Activated naive CD8-positive, alpha-beta T cell treated with anti-CD3 and anti-CD28 coated beads, Interleukin-2, amount 50 U/mL, for 16 hours (primary cell): ENCODE results near the gene KLHL18.
"Not testable (repeated sequence)": the region's sequence is repeated elsewhere in the genome, so short reads cannot be mapped to it uniquely, and the experiment has no call there.

Experiments
- DNase-seq: peaks from one replicate; pipeline ENCODE4 v3.0.0-alpha.2; 2020; ENCODE audit warnings: low read depth, low spot score

Gene KLHL18

GRCh38 chr3:47313341-47314055 lies 30.8 kb downstream of the KLHL18 start:
- no peak for DNase-seq

GRCh38 chr3:47314056-47314764 lies 31.5 kb downstream of the KLHL18 start:
- DNase-seq: no peak

DNA sequence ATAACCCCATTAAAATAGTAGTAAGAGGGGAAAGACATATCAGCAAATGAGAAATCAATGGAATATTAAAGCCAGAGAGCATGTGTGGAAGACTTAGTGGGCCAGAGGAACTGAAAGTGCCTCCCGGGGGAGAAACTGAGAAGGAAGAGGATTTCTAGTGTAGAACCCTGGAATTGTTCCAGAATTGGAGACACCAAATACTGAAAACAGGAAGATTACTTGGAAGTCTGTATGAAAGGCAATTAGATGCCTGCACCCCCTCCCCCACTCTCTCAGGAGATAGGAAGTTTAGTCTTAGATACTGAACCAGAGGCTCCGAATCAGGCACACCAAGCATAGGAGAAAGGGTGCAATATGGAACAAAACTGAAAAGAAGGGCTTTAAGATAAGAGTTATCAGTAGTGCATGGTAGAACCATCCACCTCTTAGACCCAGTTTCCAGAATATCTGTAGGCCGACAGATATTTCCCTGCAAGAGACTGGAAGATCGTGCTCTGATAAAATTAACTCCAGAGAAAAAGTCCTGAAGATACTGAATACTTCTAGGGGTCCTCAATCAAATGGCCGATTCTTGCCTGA lies 32.4 kb downstream of the KLHL18 start:
- DNase-seq: no peak

GRCh38 chr3:47316151-47316550 lies 33.4 kb downstream of the KLHL18 start:
- not testable (repeated sequence) for DNase-seq

DNA sequence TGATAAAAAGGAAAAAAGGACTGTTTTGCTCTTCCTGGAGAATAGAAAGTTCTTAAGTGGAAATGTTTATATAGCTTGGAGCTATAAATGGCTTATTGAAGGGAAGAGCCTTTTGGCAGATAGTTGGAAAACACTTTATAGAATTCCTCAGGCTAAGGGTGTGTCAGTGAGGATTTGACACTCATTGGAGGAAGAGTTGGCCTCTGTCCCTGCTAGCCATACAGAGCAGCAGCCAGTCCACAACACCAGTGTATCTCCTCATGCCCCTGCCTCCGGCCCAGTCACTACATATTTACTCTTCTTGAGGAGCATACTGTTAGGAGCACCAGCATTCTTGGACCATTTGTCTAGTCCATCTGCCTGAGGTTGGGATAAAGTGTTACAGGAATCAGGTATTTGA lies 36.2 kb downstream of the KLHL18 start:
- DNase-seq: no peak

DNA sequence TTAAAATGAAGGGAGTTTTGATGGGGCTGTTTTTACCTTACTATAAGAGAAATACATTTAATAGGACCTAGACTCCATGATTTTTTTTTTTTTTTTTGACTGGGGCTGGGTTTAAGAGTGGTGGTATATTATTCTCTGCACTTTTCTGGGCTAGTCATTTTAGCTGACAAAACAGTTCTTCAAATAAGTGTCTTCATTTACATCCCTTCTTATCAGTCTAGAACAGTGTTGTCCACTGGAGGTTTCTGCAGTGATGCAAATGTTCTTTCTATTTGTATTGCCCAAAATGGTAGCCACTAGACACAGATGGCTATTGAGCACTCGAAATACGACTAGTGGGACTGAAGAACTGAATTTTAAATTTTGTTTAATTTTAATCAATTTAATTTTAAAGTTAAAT lies 37.2 kb downstream of the KLHL18 start:
- DNase-seq: no peak

DNA sequence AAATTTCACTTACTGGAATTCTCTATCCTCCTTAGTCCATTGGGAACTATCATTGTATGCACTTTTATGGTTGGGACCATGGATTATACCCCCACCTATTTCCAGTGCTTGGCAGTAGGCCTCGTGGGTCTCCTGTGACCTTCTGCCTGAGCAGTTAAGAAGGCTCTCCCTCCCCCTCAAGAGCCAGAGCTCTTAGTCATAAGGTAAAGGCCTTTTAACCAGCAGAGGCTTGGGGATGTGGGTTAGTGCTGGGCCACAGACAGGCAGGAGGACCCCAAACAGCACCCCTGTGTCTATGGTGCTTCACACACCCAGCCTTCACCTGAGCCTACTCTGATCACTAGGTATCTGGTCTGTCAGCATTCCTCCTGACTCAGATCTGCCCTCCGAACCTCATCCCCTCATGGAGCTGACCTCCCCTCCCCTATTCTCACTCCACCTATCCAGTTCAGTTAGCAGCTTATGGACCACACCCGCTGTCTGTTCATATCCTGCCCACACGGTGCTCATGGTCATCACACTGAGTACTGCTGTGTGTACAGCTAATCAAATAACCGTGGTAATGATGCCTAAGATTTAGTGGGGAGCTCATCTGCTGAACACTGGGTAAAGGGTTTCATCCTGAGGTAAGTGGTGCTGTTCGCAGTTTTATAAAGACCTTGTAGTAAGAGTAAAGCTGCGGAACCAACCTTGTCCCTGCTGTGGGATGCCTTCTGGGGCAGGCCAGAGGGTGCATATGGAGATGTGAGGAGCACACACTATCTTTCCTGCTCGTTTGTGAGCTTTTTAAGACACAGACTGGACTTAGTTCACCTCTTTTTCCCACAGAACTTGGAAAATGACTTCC lies 40.9 kb downstream of the KLHL18 start:
- no peak for DNase-seq

- no peak for DNase-seq
Observed at GRCh38 chr3:47324278-47324865, 41.6 kb downstream of the KLHL18 start.

DNA sequence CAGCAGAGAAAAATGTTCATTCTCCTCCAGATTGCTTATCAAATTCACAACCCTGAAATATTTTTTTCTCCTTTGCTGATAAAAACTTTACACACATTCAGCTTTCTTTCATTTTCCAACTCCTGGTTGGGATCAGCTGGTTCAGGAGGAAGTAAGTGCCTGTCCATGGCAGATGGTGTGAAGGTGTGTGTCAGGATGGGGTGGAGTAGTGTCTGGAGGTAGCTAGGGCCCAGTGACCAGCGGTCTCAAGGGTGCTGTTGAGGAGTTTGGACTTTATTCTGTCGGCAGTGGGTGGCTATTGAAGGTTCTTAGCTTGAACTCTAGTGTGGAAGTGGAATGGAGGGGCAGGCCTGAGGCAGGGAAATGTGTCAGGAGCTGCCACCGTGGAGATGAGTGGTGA lies 51.2 kb downstream of the KLHL18 start:
- DNase-seq: no peak

- no peak for DNase-seq
Observed at GRCh38 chr3:47337656-47338055, 54.9 kb downstream of the KLHL18 start.

DNA sequence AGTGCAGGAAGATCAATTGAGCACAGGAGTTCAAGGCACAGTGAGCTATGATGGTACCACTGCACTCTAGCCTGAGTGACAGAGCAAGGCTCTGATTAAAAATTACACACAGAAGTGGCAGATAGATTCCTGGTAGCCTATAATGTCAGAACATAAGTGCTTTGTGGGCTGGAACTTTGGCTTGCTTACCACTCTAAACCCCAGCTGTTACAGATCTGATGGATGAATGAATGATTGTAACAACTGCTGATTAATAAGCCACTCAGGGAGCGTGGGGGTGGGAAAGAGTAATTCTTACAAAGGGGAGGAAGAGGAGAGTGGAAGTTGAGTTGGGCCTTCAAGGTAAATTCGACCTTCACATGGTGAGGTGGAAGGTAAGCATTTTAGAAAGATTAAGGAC lies 57.2 kb downstream of the KLHL18 start:
- no peak for DNase-seq

- DNase-seq: no peak
Observed at GRCh38 chr3:47340866-47341265, 58.1 kb downstream of the KLHL18 start.

GRCh38 chr3:47342151-47342550 lies 59.4 kb downstream of the KLHL18 start:
- no peak for DNase-seq

GRCh38 chr3:47342812-47343211 lies 60.1 kb downstream of the KLHL18 start:
- no peak for DNase-seq

GRCh38 chr3:47343471-47343971 lies 60.8 kb downstream of the KLHL18 start:
- no peak for DNase-seq

DNA sequence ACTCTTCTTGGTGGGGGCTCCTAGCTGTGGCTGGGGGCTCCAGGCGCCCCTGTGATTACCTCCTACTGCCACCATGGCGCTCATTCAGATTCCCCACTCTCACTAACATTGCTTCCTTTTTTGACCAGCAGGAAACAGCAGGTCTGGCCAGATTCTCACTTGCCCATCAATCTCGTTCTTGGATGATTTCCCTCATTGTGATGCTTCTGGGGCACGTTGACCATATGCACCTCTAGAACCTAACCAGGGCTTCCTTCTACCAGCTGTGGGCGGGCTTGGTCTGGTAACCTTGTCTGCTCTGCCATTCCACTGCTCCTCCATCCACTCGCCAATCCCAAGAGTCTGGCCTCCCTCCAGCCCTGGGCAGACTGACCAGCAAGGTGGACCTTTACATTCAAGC lies 62.2 kb downstream of the KLHL18 start:
- no peak for DNase-seq

- DNase-seq: no peak
Observed at GRCh38 chr3:47347217-47347801, 64.6 kb downstream of the KLHL18 start.

DNA sequence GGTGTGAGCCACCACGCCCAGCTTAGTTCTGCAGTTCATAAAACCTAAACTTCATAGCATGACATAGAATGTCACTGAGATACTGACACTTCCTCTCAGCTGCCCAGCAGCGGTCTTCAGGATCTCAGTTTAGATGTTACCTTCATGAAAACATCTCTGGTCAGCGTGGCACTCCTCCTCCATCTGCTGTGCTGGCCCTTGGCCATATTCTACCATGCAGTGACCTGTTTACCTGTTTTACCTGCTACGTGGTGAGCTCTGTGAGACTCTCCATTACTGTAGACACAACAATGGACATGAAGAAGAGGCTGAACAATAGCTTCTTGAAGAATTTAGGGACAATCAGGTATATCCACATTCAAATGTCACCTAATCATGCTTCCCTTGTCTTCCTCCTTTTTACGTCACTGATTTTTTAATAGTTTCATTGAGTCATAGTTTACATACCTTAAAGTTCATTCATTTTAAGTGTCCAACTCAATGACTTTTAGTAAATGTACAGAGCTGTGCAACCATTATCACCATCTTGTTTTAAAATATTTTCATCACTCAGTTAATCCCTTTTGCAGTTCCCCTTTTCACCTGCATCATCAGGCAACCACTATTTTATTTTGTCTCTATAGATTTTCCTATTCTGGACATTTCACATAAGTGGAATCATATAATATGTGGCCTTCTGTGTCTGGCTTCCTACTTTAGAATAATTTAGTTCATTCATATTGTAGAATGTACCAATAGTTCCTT lies 65.8 kb downstream of the KLHL18 start:
- DNase-seq: no peak

DNA sequence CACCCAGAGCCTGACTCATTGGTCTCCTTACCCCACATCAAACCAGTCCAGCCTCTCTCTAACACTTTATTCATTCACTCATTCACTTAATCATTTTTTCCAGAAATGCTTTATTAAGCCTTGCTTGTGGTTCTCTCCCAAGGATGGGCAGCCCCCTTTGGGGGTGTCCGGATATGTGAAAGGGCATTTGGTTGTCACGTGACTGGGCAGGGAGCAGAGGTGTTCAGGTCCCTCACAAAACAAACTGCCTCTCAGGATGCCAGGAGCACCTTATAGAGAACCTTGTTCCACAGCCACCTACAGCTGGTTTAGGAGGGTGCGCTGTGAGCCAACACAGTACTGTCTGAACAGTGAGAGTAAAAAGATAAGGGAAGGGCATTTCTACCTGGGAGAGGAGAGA lies 72.3 kb downstream of the KLHL18 start:
- no peak for DNase-seq

DNA sequence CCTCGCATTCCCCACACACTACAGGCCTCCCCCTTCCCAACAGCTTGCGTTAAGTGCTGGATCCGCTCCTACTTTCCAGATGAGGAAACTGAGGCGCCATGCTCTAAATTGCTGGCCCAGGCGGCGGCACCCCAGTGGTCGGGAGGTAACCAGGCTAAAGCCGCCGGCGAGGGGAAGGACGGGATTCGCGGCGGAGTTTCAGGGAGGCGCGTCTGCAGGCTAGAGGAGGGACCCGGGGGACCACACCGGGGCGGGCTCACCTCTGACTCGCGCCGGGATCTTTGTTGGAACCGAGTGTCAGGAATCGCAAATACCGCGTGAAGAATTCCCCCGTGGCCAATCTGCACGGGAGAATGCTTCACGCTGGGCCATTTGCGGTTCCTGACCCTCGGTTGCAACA lies 73.5 kb downstream of the KLHL18 start:
- DNase-seq: no peak
